HG03196 (cell line): ENCODE measurements around the gene KRT74.
"Not testable (repeated sequence)": the region's sequence is repeated elsewhere in the genome, so short reads cannot be mapped to it uniquely, and the experiment has no call there.

ENCODE experiments used
- ATAC-seq: cut with Tn5 transposase; IDR thresholded peaks from one replicate; pipeline ENCODE4 v1.9.1; 2021; ENCODE audit not compliant: unreplicated experiment

The KRT74 gene

DNA sequence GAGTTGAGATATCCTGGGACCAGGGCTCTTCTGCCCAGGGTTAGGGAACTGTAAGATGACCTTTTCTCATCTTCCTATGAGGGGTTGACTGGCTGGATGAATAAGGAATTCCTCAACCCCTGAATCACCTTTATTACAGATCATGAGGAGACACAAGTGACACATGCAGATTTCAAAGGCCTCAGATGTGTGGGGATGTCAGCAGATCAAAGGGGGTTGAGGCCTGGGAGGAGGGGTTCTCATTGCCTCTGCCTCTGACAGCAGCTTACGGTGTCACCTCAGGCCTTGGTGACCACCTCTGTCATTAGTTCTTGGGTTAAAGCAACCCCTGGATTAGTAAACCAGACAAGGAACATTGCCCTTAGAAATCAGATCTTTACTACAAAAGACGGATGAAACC is 29.7 kb upstream of the KRT74 start:
- ATAC-seq = no peak

DNA sequence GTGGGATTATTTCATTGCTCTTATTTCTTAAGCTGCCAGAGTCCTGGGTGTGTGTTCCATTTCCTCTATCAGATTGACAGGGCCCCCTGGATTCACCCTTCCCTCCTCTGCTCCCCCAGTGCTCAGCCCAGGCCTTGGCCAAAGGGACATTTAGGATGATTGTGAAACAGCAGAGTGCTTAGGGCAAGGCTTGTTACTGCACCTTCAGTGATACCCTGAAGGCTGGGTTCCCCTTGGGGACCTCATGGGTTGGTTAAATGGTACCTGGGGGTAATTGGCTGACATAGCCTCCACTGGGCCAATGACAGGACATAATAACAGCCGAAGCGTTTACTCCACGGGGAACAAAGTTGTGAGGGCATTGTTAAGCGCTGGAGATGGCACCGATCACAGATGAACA is 28.9 kb upstream of the KRT74 start:
- ATAC-seq = no peak

DNA sequence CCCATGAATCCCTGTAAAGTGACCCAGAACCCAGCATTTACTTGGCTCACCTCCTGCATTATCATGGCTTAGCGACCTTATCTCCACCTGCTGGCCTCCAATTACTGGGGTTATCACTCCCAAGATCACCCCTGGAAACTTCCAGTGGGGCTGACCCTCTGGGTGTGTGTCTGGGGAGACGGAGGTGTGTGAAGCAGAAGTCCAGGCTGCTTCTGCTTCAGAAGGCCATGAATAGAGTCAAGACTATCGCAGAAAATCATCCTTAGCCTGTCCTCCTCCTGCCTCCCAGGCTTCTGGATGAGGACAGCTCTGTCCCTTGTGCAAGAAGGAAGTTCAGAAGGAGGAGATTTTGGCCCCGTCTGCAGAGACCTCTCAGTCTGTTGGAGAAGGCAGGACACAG is 28.0 kb upstream of the KRT74 start:
- ATAC-seq = no peak

DNA sequence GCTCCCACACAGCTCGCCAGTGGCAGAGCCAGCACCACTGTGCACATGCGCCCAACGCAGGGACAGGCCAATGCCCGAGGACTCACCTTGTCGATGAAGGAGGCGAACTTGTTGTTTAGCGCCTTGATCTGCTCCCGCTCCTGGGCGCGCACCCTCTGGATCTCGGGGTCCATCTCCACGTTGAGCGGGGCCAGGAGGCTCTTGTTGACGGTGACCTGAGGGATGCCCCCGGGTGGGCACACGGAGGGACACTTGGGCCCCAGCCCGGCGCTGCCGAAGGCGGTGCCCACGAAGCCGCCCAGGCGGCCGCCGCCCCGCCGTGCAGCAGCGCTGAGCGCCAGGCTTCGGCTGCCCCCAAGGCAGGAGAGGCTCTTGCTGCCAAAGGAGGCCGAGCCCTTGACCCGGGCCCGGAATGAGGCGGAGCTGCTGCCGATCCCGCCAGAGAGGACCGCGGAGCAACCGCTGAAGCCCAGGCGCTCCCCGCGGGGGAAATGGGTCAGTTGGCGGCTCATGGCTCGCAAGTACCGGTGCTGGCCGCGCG is 27.4 kb upstream of the KRT74 start, which contains the start of gene KRT72:
Gene KRT72, minus strand, starts transcription at position 523 of the 541 bp plus-strand sequence. Its CDS starts 11 bp downstream, at position 512.
- no peak for ATAC-seq

DNA sequence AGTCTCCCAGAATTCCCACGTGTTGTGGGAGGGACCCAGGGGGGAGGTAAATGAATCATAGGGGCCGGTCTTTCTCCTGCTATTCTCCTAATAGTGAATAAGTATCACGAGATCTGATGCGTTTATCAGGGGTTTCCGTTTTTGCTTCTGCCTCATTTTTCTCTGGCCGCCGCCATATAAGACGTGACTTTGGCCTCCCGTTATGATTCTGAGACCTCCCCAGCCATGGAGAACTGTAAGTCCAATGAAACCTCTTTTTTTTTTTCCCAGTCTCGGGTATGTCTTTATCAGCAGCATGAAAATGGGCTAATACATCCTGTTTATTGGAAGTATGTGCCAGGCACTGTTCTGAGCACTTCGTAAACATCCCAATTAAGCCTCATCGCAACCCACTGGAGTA is 26.8 kb upstream of the KRT74 start:
- ATAC-seq = no peak

DNA sequence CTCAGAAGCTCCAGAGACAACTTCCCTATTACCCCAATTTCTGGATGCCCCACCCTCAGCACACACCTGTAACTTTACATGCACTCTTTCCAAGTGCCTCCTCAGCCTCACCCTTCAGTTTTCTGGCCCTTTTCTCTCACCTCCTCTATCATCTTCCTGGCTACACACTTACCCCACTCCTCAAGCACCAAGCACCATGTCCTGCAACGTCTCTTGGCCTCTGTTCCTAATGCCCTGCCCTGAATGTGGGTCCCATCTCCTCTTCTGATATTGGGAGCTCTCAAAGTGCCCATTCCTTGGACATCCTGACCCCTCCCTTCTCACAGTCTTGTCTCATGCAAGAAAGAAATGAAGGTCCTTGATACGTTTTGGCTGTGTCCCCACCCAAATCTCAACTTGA is 26.4 kb upstream of the KRT74 start:
- ATAC-seq = no peak

DNA sequence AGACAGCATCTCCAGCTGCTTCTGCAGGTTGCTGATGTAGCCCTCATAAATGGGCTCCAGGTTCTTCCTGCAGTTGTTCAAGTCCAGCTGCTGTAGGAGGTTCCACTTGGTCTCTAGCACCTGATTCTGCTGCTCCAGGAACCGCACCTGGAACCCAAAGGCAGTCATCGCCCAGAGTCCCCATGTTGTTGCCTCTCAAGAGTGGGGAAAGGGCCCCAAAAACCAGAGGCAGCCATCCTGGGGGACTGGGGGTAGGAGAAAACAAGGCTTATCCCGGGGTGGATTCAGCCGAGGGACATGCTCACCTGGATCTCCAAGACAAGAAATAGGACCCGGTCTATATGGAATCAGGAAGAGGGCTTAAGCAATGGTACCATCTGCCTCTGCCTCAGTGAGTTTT is 25.3 kb upstream of the KRT74 start:
- no peak for ATAC-seq

DNA sequence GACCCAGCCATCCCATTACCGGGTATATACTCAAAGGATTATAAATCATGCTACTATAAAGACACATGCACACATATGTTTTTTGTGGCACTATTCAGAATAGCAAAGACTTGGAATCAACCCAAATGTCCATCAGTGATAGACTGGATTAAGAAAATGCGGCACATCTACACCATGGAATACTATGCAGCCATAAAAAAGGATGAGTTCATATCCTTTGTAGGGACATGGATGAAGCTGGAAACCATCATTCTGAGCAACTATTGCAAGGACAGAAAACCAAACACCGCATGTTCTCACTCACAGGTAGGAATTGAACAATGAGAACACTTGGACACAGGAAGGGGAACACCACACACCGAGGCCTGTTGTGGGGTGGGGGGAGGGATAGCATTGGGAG is 20.6 kb upstream of the KRT74 start:
- ATAC-seq = not testable (repeated sequence)

DNA sequence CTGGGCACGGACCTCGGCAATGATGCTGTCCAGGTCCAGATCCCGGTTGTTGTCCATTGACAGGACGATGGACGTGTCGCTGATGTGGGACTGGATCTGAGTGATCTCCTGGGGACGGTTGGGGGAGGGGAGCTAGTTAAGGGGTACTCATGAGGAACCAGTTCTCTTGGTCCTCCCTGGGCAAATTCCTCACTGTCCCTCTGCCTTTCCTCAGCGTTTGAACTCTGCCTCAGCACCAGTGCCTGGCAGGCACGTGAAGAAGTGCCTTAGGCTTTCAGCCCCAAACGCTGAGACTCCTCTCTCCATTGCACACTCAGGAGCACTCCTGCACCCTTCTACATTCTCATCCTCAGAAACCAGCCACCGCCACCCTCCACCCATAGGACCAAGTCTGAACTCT is 17.9 kb upstream of the KRT74 start:
- ATAC-seq = no peak

DNA sequence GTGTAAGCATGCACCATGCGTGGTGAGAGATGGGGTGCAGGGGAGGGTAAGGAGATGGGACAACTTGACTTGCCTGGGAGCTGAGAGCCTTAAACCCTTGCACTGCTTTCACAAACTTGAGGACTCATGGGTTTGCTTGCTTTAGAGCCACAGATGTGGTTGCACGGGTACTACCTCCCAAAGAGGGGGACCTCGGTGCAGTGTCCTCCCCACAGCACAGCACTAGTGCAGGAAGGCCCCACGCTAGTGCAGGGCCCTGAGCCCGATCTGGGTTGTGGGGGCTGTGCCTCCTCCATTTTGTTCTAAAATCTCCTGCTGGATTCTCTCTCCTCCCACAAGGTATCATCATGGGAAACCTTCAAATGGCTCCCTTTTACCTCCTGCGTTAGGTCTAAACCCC is 16.4 kb upstream of the KRT74 start:
- ATAC-seq = no peak

DNA sequence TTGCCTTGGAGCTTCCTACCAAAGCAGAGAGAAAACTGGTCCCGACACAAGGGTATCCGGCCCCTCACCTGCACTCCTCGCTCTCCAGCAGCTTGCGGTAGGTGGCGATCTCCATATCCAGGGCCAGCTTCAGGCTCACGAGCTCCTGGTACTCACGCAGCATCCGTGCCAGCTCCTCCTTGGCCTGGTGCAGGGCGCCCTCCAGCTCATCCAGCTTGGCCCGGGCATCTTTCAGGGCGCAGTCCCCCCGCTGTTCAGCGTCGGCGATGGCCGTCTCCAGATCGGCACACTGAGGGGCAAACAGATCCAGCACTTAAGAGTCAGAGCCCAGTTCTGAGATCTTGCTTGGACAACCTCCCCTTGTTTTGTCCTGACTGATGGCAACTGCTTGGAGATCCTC is 13.9 kb upstream of the KRT74 start:
- ATAC-seq = no peak

DNA sequence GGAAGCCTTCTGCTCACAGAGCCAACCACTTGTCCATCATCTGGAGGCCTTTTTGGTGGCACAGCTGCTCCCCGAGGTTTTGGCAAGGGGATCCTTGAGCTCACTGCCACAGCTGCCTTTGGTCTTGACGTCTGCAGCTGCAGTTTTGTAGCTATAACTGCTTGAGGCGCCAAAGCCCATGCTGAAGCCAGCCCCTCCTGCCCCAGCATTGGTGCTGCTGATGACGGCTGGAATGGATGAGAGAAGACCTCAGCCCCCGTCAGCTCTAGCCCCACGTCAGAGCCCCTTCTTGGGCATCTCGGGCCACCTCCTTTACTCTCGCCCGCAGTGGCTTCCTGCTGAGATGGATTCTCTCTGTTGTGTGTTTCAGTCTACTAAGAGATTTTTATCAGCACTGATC is 12.3 kb upstream of the KRT74 start:
- ATAC-seq = no peak

DNA sequence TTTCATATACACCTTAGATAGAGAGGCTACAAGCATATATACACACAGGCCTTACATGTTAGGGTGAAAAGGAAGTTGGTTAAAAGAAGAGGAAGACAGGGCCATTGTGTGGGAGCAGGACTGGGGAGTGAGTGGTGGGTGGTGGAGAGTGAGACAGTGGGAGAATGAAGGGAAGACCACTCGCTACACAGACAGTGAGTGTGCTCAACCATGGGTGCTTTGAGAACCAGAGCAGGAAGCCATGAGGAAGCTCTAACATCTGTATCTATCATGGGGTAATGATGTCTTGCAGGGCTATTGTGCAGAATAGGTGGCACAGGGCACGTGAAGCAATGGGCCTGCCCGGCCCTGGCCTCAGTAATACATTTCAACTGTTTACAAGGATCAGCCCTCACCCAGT is 11.4 kb upstream of the KRT74 start:
- ATAC-seq = no peak

DNA sequence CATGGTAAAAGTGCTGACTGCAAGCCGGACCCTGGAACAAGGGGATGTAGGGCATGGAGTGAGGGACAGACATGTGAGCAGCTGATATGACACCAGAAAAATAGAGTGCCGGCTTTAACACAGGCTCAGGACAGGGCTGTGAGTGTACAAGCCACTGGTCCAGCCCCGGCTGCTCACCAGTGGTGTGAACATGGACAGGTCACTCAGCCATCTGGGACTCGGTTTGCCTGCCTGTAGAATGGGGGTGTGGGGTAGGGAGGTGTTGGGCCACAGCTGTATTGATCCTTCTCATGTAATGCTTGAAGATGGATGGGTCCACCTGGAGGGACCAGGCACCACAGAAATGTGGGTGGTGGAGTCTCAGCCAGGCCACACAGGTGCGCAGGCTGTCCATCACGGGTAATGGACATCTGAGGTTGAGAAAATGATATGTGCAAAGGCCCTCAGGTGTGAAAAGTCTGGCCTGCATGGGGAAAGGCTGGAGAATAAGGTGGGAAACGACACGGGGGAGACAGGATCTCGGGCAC is 10.6 kb upstream of the KRT74 start:
- ATAC-seq = no peak

DNA sequence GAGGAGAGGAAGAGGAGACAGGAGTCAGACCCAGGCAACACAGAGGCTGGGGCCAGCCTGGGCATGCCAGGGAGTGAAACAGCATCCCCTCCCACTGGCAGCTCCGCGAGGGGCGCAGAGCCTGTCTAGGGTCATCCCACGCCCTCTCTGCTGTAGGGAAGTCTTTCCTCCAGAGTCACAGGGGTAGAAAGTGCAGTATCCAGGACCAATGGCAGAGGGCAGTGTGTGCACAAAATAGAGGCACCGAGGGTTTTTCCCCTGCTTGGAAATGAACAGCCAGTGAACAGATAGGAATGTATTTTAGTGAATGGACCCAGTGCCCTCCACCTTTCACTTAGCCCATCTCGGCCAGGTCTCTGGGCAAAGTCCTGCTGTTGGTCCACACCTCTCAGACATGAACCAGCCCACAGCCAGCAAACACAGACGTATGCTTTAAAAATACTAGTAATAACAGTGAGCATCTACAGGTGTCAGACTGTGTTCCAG is 9.4 kb upstream of the KRT74 start:
- ATAC-seq = no peak

DNA sequence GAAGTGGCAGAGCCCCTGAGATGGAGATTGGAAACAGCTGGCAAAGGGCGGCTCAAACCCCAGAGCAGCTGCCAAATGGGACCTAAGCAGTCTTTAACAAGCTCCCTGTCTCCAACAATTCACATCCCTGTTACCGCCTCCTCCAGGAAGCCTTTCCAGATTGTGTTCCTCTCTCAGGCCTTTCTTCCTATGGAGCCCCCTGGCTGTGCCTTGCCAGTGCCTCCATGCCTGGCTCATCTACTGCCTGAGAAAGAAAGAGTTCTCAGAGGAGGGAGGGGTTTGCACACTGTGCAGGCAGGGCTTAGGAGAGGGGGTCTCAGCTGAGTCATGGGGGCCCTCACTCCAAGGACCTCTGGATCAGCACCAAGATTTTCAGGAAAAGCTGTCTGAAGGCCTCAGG is 8.8 kb upstream of the KRT74 start:
- no peak for ATAC-seq

DNA sequence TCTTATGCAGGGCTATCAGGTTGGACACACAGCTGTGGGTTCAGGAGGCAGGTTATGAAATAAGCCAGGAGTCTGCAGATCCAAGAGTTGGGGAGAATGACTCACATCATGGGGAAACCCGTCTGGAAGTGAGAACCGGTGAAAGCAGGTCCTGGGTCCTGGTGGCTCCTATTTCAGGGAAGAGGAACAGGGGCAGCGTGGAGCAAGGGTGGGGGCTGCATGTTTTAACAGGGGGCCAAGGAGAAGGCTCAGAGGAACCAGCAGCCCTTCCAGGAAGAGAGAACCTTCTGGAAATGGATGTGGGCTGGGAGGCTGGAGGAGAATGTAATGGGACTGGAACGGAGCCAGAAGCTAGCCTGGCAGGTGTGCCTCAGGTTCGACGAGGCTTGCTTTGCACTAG is 7.8 kb upstream of the KRT74 start:
- ATAC-seq = no peak

DNA sequence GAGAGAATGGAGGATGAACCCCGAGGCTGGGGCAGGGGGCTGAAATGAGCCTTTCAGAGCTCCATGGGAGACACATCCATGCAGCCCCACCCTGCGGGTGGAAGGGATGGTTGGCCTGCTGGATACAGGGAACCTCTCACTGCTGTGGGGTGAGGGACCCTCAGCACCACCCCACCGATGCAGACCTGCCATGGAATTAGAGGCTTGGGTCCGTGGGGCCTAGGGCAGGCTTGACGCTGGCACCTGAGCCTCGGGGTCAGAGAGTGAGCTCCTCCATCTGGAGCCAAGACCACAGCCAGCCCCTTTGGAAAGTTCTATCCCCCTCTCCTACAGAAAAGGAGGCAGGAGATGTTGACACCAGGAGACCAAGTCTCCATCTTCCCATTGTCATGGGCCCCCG is 7.4 kb upstream of the KRT74 start:
- ATAC-seq = no peak

DNA sequence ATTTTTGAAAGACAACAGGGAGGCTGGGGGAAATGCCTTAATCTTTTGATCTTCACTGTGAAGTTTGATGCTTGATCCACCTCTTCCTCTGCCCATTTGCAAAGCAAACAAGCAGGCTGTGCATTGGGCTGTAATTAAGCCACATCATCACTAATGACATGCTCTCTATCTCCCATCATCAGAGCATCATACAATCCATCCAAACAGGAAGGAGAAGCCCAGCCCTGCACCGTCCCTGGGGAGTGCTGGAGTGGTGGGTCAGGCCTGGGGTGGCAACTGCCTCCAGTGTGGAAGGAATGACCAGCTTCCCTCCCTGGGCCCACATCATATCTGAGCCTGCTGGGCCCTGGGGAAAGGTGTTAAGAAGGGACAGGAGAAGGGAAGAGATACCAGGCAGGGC is 6.9 kb upstream of the KRT74 start:
- ATAC-seq = no peak

DNA sequence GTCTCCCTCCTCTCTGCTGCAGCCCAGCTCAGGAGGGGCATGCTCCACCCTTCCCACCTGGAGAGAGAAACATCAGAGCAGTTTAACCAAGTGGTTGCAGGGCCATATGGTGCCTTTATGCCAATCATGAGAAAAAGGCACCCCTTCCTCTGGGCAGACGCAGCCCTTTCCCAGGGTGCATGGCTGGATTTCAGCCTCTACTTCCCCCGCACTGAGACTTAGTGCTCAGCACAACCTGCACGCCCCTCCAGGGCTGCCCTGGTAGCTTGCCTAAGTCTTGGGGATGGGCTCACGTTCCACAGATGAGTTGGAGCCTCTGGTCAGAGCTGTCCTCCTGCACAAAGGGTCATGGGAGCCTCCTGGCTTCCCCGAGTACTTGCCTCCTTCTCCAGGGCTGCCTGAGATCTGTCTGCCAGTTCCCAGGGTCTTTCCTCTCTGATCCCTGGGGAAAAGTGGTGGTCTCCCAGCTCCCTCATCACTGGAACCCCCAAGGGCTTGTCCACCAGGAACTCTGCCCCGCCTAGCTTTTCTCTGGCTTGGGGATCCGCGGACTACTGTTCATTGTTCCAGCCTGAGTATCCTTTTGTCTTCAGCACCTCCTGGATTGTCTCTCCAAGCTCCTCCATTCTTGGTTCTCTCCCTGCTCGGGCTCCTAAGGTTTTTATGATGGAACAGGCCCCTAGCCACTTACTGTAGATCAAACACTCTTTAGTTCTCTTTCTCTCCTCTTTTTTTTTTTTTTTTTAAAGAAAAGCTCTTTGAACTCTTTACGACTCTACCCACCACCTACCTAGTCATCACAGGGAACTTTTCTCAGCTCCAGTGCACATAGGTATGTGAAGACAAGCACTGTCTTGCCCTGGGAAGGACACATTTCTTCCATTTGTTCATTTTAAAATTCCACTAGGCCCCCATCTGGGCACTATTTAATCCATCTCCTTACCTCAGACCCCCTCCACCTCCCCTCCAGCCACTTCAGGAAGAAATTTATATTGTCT is 6.1 kb upstream of the KRT74 start:
- no peak for ATAC-seq

DNA sequence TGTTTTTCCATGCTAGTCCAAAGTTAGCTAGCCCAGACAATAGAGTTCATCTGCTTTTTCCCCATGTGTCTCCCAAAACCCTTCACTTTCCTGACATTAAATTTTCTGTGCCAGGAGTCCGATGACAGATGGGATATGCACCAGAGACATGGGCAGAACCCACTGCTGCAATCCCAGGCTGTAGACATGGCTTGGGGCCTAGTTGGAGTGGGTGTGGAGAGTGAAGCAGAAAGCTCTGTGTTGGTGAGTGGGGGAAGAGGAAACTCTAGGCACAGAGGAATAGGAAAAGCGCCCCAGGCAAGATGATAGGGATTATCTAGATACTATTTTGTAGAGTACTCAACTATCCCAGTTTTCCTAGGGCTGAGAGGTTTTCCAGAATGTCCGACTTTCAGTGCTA is 4.8 kb upstream of the KRT74 start:
- ATAC-seq = no peak

DNA sequence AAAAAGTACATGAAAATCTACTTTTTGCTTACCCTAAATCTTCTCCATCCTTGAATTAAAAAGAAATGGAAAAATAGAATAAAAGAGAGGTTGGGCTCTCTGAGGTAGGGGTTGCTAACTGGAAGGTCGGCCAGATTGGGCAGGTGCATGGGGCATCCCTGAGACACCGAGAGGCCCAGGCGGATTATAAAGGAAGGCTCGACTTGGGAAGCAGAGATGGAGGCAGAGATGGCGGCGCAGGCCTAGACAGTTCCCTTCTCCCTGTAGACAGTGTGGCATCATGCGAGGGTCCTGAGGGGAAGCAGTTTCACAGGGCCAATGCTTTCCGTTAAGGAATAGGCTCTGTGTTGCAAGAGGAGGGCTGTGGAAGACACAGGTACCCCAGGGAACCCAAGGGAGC is 3.7 kb upstream of the KRT74 start:
- ATAC-seq = no peak
